Measurements from ENCODE around the gene ST8SIA4. TPM values are rescaled to one million over a fixed set of nuclear protein-coding genes. Genes with fewer than 3 reads are reported as not detected.

Gene ST8SIA4
- total and polyA plus RNA-seq, 10 of the 15 experiments (the other 5 are each of a cell fraction or from before 2014, with no cell fraction given): 4.4 to 30.9 (median 19.5) TPM

- Histone ChIP-seq H3K9me3 (replicated peaks; ENCODE audit: control insufficient read depth, insufficient read depth, low read length) (peaks cover 20% of the 10 kb centered on the region; the same call in 2 of the 3 replicates), H3K36me3 (ENCODE audit: control insufficient read depth in 2 of 2, insufficient read depth in 2 of 2, low read length in 1 of 2) (no peaks in the 10 kb centered on the region), H2AFZ (ENCODE audit: control insufficient read depth, low read depth, low read length) (peak overlapping the region; percentile 0), H4K20me1 (ENCODE audit: control insufficient read depth, insufficient read depth) (no peaks in the 10 kb centered on the region), H3K27me3 (replicated peaks in 1 of 2; ENCODE audit: control insufficient read depth in 2 of 2, insufficient read depth in 2 of 2, low read length in 1 of 2) (no peaks in the 10 kb centered on the region), H3K79me2 (ENCODE audit: control insufficient read depth, insufficient read depth, low read length) (no peaks in the 10 kb centered on the region), H3K27ac (ENCODE audit: control insufficient read depth, insufficient read depth) (no peak overlapping the region), H3K9ac (ENCODE audit: control insufficient read depth, insufficient read depth, low read length) (no peak overlapping the region), H3K4me1 (ENCODE audit: control insufficient read depth, insufficient read depth, low read length) (peaks cover 12% of the 10 kb centered on the region), H3K4me2 (ENCODE audit: control insufficient read depth, insufficient read depth) (no peak overlapping the region), H3K4me3 (no peak overlapping the region)
- ChIA-PET RAD21 (ENCODE audit: unreplicated experiment) (interaction anchor here (0.6 to 4.1 kb wide), 6 partner anchors 11 to 362 kb away, joined by 3 to 44 read pairs (median 5); partner anchors contain the start of gene ST8SIA4), SMC1A (ENCODE audit: uncharacterized antibody, unreplicated experiment) (interaction anchor here (0.7 to 5.9 kb wide), 18 partner anchors 9 to 112 kb away, joined by 3 to 81 read pairs (median 6); partner anchors contain the start of gene ST8SIA4), CTCF (interaction anchor here (1.0 to 4.5 kb wide), 12 partner anchors 11 to 112 kb away, joined by 3 to 32 read pairs (median 4); no protein-coding TSS in a partner anchor), POLR2A (interaction anchor here (1.0 to 1.8 kb wide), 4 partner anchors 29 to 112 kb away, joined by 3 to 5 read pairs (median 4); no protein-coding TSS in a partner anchor)
- DNase-seq (ENCODE audit: low read depth, low spot score) (no peak), ATAC-seq (peak; percentile 80), FAIRE-seq (no peak)
- no TSS peak for BruUV-seq (replicated peaks)
- WGBS (ENCODE audit: insufficient coverage, insufficient replicate concordance, low lambda C conversion rate, missing lambda C conversion rate): 76% methylated on average over 4 of the region's 4 CpGs
- in situ Hi-C loops (cut with MboI): no loop called here
- intact Hi-C loops (cut with micrococcal nuclease; ENCODE audit: unreplicated experiment): no loop called here
- TF ChIP-seq SP1 (IDR thresholded peaks at IDR 0.05; ENCODE audit: low read depth, low read length) (no peak), CREB1 (IDR thresholded peaks at IDR 0.05; ENCODE audit: low read depth) (no peak), MTA3 (IDR thresholded peaks at IDR 0.05; ENCODE audit: borderline replicate concordance, low read length) (no peak), CREM (IDR thresholded peaks at IDR 0.05; ENCODE audit: low read depth) (no peak), IKZF1 (conservative IDR thresholded peaks at IDR 0.05) (peak; percentile 35; the same call in 1 of the 2 replicates), SMAD1 (IDR thresholded peaks at IDR 0.05; ENCODE audit: low read depth, partially characterized antibody) (no peak), RUNX3 (IDR thresholded peaks at IDR 0.05; ENCODE audit: low read length) (0 out of 2 replicates have a peak, but pooled peaks have one; percentile 5), CEBPB (IDR thresholded peaks at IDR 0.05; ENCODE audit: borderline replicate concordance in 1 of 2, low read depth in 2 of 2, low read length in 2 of 2) (no peak), ZZZ3 (IDR thresholded peaks at IDR 0.05; ENCODE audit: control insufficient read depth, insufficient read length, low read depth) (no peak), DPF2 (IDR thresholded peaks at IDR 0.05) (0 out of 2 replicates have a peak, but pooled peaks have one; percentile 37), NR2F1 (conservative IDR thresholded peaks at IDR 0.05) (peak; percentile 46; the same call in 1 of the 2 replicates), RELA (IDR thresholded peaks at IDR 0.05; ENCODE audit: borderline replicate concordance, partially characterized antibody) (no peak), ELK1 (IDR thresholded peaks at IDR 0.05; ENCODE audit: low read depth, low read length) (no peak), BCL11A (IDR thresholded peaks at IDR 0.05; ENCODE audit: low read depth, low read length) (no peak), STAT3 (IDR thresholded peaks at IDR 0.05; ENCODE audit: low read depth, low read length) (no peak), RB1 (IDR thresholded peaks at IDR 0.05; ENCODE audit: borderline replicate concordance) (no peak), TCF12 (IDR thresholded peaks at IDR 0.05; ENCODE audit: low read depth, low read length) (peak; percentile 84; the same call in 1 of the 2 replicates)
- TF ChIP-seq, protein P1, sequence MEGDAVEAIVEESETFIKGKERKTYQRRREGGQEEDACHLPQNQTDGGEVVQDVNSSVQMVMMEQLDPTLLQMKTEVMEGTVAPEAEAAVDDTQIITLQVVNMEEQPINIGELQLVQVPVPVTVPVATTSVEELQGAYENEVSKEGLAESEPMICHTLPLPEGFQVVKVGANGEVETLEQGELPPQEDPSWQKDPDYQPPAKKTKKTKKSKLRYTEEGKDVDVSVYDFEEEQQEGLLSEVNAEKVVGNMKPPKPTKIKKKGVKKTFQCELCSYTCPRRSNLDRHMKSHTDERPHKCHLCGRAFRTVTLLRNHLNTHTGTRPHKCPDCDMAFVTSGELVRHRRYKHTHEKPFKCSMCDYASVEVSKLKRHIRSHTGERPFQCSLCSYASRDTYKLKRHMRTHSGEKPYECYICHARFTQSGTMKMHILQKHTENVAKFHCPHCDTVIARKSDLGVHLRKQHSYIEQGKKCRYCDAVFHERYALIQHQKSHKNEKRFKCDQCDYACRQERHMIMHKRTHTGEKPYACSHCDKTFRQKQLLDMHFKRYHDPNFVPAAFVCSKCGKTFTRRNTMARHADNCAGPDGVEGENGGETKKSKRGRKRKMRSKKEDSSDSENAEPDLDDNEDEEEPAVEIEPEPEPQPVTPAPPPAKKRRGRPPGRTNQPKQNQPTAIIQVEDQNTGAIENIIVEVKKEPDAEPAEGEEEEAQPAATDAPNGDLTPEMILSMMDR (IDR thresholded peaks at IDR 0.05 in 2 of 3, conservative IDR thresholded peaks at IDR 0.05 in 1 of 3; ENCODE audit: control insufficient read depth in 2 of 3, extremely low read depth in 1 of 3, insufficient read depth in 1 of 3, low read depth in 3 of 3, low read length in 3 of 3): peak in 1 of 3 experiments; percentile 31; a peak in 2 of 6 replicates
- TF ChIP-seq, protein P2, sequence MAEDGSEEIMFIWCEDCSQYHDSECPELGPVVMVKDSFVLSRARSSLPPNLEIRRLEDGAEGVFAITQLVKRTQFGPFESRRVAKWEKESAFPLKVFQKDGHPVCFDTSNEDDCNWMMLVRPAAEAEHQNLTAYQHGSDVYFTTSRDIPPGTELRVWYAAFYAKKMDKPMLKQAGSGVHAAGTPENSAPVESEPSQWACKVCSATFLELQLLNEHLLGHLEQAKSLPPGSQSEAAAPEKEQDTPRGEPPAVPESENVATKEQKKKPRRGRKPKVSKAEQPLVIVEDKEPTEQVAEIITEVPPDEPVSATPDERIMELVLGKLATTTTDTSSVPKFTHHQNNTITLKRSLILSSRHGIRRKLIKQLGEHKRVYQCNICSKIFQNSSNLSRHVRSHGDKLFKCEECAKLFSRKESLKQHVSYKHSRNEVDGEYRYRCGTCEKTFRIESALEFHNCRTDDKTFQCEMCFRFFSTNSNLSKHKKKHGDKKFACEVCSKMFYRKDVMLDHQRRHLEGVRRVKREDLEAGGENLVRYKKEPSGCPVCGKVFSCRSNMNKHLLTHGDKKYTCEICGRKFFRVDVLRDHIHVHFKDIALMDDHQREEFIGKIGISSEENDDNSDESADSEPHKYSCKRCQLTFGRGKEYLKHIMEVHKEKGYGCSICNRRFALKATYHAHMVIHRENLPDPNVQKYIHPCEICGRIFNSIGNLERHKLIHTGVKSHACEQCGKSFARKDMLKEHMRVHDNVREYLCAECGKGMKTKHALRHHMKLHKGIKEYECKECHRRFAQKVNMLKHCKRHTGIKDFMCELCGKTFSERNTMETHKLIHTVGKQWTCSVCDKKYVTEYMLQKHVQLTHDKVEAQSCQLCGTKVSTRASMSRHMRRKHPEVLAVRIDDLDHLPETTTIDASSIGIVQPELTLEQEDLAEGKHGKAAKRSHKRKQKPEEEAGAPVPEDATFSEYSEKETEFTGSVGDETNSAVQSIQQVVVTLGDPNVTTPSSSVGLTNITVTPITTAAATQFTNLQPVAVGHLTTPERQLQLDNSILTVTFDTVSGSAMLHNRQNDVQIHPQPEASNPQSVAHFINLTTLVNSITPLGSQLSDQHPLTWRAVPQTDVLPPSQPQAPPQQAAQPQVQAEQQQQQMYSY (CRISPR knock-in tag; IDR thresholded peaks at IDR 0.05): no peak
Measured at GRCh38 chr5:100790170-100790665, 112.9 kb downstream of the ST8SIA4 start.

All from GM12878 (cell line).